ENCODE results near the gene GALNT2. TPM values are rescaled to one million over a fixed set of nuclear protein-coding genes. Genes with fewer than 3 reads are reported as not detected.

GALNT2 gene
- polyA plus RNA-seq, 2 of the 4 experiments (the other 2 are of a cell fraction) = 66.9 to 114 TPM

DNA sequence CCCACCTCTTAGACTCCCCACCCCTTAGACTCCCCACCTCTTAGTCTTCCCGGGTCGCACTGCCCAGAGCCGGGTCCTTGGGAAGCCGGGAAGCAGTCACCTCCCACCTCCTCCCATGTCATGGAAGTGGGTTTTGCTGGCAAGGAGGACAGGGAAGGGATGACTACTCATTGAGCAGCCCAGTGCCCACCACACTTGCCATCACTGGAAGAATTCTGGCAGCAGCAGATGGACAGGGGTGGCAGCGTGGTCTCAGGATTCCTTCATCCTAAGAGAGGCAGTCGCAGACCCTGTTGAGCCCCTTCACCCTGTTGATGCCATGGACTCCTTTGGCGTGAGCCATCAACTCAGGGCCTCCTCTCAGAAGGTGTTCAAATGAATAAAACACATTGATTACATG lies 218.3 kb downstream of the GALNT2 start:
- FAIRE-seq = no peak
- Histone ChIP-seq H3K4me1 (no peaks in the 10 kb centered on the region), H3K4me3 (no peak overlapping the region), H3K27ac (no peak overlapping the region), H3K9me3 (no peaks in the 10 kb centered on the region), H3K4me2 (no peak overlapping the region)
- DNase-seq (ENCODE audit: low read depth in 1 of 2, low spot score in 1 of 2) = no peak
- ChIA-PET CTCF (no interaction called here), POLR2A (no interaction called here)
- no peak for TF ChIP-seq CBX2 (IDR thresholded peaks at IDR 0.05; ENCODE audit: borderline replicate concordance, low read depth)
- TF ChIP-seq, protein P1, sequence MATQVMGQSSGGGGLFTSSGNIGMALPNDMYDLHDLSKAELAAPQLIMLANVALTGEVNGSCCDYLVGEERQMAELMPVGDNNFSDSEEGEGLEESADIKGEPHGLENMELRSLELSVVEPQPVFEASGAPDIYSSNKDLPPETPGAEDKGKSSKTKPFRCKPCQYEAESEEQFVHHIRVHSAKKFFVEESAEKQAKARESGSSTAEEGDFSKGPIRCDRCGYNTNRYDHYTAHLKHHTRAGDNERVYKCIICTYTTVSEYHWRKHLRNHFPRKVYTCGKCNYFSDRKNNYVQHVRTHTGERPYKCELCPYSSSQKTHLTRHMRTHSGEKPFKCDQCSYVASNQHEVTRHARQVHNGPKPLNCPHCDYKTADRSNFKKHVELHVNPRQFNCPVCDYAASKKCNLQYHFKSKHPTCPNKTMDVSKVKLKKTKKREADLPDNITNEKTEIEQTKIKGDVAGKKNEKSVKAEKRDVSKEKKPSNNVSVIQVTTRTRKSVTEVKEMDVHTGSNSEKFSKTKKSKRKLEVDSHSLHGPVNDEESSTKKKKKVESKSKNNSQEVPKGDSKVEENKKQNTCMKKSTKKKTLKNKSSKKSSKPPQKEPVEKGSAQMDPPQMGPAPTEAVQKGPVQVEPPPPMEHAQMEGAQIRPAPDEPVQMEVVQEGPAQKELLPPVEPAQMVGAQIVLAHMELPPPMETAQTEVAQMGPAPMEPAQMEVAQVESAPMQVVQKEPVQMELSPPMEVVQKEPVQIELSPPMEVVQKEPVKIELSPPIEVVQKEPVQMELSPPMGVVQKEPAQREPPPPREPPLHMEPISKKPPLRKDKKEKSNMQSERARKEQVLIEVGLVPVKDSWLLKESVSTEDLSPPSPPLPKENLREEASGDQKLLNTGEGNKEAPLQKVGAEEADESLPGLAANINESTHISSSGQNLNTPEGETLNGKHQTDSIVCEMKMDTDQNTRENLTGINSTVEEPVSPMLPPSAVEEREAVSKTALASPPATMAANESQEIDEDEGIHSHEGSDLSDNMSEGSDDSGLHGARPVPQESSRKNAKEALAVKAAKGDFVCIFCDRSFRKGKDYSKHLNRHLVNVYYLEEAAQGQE (IDR thresholded peaks at IDR 0.05) = no peak
- no peak for TF ChIP-seq ZC3H11A (IDR thresholded peaks at IDR 0.05)
- no peak for TF ChIP-seq NPAS2 (CRISPR knock-in tag; IDR thresholded peaks at IDR 0.05; ENCODE audit: borderline replicate concordance)
- no peak for TF ChIP-seq RCOR1 (IDR thresholded peaks at IDR 0.05; ENCODE audit: low read depth, low read length)
- TF ChIP-seq RAD21 (conservative IDR thresholded peaks at IDR 0.05 in 1 of 2, IDR thresholded peaks at IDR 0.05 in 1 of 2) = no peak
- no peak for TF ChIP-seq BHLHE40 (IDR thresholded peaks at IDR 0.05; ENCODE audit: low read depth, low read length)
- TF ChIP-seq KDM5A (IDR thresholded peaks at IDR 0.05) = no peak
- TF ChIP-seq HOXA7 (CRISPR knock-in tag; IDR thresholded peaks at IDR 0.05) = no peak
- TF ChIP-seq MAFK (IDR thresholded peaks at IDR 0.05; ENCODE audit: partially characterized antibody) = no peak
- TF ChIP-seq SMC3 (IDR thresholded peaks at IDR 0.05) = no peak
- no peak for TF ChIP-seq TP53 (CRISPR knock-in tag; IDR thresholded peaks at IDR 0.05)
- no peak for TF ChIP-seq RARB (CRISPR knock-in tag; IDR thresholded peaks at IDR 0.05)
- no peak for TF ChIP-seq HOXB13 (CRISPR knock-in tag; IDR thresholded peaks at IDR 0.05; ENCODE audit: low read depth)
- no peak for TF ChIP-seq EHF (CRISPR knock-in tag; IDR thresholded peaks at IDR 0.05)
- TF ChIP-seq CEBPB (IDR thresholded peaks at IDR 0.05) = no peak
- WGBS (ENCODE audit: missing lambda C conversion rate) = 85% methylated on average over 3 of the region's 7 CpGs
- no peak for ATAC-seq

DNA sequence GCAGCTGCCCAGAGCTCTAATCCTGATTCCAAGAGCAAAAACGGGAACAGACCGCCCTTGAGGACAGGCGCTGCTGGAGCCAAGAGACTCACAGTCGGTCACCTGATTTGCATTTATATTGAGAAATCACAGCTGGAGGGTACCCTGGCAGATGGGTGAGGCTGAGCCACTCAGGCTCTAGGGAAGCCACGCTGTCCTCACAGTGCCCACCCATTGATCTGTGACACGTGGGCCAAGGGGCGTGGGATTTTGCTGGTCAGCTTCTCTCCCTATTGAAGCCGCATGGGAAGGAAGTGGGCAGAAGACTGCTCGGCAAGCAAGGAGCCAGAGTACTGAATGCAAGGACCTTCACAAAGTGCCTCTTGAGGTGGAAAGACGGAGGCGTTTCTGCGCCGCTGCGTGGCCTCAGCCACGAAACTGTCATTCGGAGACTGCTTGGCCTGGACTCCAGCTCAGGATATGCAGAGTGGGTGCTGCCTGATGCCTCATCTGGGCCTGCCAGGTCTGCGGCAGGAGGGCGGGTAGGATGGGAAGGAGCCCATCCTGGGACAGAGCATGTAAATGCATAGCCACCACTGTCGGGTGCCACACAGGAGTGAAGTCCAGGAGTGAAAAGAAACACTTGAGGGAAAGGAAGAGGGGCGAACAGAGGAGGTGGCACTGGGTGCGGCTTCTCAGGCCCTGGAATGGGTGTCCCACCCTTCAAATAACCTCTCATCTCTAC lies 219.3 kb downstream of the GALNT2 start:
- POLR2A ChIA-PET = no interaction called here
- Histone ChIP-seq H3K4me3 (no peak overlapping the region), H3K4me2 (no peak overlapping the region), H3K27ac (no peak overlapping the region), H3K4me1 (no peaks in the 10 kb centered on the region), H3K9me3 (no peaks in the 10 kb centered on the region)
- TF ChIP-seq, protein P2, sequence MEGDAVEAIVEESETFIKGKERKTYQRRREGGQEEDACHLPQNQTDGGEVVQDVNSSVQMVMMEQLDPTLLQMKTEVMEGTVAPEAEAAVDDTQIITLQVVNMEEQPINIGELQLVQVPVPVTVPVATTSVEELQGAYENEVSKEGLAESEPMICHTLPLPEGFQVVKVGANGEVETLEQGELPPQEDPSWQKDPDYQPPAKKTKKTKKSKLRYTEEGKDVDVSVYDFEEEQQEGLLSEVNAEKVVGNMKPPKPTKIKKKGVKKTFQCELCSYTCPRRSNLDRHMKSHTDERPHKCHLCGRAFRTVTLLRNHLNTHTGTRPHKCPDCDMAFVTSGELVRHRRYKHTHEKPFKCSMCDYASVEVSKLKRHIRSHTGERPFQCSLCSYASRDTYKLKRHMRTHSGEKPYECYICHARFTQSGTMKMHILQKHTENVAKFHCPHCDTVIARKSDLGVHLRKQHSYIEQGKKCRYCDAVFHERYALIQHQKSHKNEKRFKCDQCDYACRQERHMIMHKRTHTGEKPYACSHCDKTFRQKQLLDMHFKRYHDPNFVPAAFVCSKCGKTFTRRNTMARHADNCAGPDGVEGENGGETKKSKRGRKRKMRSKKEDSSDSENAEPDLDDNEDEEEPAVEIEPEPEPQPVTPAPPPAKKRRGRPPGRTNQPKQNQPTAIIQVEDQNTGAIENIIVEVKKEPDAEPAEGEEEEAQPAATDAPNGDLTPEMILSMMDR (IDR thresholded peaks at IDR 0.05) = no peak
- no peak for TF ChIP-seq KDM5A (IDR thresholded peaks at IDR 0.05)
- no peak for TF ChIP-seq BCL3 (IDR thresholded peaks at IDR 0.05)
- TF ChIP-seq EHMT2 (IDR thresholded peaks at IDR 0.05; ENCODE audit: low read depth) = no peak
- no peak for TF ChIP-seq KDM1A (IDR thresholded peaks at IDR 0.05; ENCODE audit: low read depth)
- no peak for TF ChIP-seq ZC3H11A (IDR thresholded peaks at IDR 0.05)
- TF ChIP-seq, protein P3, sequence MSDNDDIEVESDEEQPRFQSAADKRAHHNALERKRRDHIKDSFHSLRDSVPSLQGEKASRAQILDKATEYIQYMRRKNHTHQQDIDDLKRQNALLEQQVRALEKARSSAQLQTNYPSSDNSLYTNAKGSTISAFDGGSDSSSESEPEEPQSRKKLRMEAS (IDR thresholded peaks at IDR 0.05) = no peak
- no peak for TF ChIP-seq CEBPB (IDR thresholded peaks at IDR 0.05)
- no peak for TF ChIP-seq RARB (CRISPR knock-in tag; IDR thresholded peaks at IDR 0.05)
- TF ChIP-seq HDAC2 (IDR thresholded peaks at IDR 0.05) = no peak
- no peak for TF ChIP-seq CBX2 (IDR thresholded peaks at IDR 0.05; ENCODE audit: borderline replicate concordance, low read depth)
- CTCF ChIA-PET = interaction anchor here (0.9 kb wide), 1 partner anchor 9 kb away, joined by 3 read pairs; no protein-coding TSS in a partner anchor
- DNase-seq (ENCODE audit: low read depth in 1 of 2, low spot score in 1 of 2) (no peak), ATAC-seq (no peak; a peak in 1 of 6 replicates), FAIRE-seq (no peak)
- 88% methylated on average over 16 of the region's 21 CpGs for WGBS (ENCODE audit: missing lambda C conversion rate)

All from A549 (cell line).